GM21447 (cell line): ENCODE measurements around the gene GALNT15.
A peak's percentile ranks its signal among the peaks of the same experiment; 100 is the strongest.

ENCODE experiments used
- ATAC-seq: cut with Tn5 transposase; IDR thresholded peaks from one replicate; pipeline ENCODE4 v1.9.1; 2021; ENCODE audit not compliant: unreplicated experiment

Gene GALNT15

GRCh38 chr3:16222547-16222946, 48.1 kb downstream of the GALNT15 start:
- no peak for ATAC-seq

- no peak for ATAC-seq
Observed at GRCh38 chr3:16224325-16224724, 49.8 kb downstream of the GALNT15 start.

DNA sequence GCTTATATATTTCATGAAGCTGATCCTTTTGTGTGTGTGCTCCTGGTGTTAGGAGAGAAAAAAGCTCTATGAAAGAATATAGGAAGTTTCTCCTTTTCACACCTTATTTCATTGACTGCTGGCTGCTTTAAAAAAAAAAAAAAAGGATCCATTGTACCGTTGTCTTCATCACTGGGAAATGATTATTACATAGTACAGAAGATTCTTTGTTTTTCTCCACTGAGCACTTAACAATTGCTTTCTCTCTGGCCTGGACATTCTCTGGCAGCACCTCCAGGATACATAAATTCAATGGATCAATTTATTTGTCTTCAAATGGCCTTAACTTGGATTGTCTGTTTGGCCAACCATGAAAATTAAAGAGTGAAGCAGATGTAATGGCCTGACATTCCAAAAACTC, 53.1 kb downstream of the GALNT15 start:
- no peak for ATAC-seq

DNA sequence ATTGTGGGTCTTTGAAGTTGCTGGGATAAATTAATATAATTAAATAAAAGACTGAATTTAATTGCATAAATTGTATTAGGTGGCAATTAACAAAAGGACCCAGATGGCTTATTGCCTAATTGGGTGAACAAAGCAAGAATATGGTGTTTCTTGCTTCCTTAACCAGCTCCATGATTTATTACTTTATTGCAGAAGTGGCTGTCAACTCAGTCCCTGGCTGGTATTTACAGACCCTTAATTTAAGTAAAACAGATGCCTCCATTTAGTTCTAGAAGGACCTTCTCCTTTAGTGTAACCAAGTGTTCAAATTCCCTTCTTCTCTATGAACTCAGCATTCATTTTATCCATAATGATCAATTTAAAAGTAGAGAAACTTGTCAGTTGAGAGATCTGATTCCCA, 55.2 kb downstream of the GALNT15 start:
- no peak for ATAC-seq

GRCh38 chr3:16231983-16232382, 57.5 kb downstream of the GALNT15 start:
- ATAC-seq = no peak

GRCh38 chr3:16233806-16234205, 59.3 kb downstream of the GALNT15 start:
- ATAC-seq = no peak

DNA sequence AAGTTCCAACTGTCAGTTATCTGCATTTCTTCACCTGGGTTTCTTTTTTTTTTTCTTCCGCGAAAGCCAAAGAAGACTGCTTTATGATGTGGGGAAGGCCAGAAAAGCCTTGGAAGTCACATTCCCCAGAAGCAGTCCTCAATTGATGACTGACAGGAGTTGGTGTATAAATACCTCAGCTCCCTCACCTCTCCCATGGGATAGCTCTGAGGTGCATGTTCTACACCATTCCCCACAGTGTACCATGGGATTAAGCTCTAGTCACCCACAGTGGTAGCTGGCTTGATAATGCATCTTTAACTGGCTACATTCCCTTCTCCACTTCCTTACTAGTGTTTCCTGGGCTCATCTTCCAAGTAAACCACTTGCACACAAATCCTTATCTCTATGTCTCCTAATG, 59.8 kb downstream of the GALNT15 start:
- ATAC-seq = no peak

GRCh38 chr3:16236030-16236639, 61.7 kb downstream of the GALNT15 start:
- no peak for ATAC-seq

GRCh38 chr3:16236856-16237393, 62.4 kb downstream of the GALNT15 start:
- ATAC-seq = no peak

DNA sequence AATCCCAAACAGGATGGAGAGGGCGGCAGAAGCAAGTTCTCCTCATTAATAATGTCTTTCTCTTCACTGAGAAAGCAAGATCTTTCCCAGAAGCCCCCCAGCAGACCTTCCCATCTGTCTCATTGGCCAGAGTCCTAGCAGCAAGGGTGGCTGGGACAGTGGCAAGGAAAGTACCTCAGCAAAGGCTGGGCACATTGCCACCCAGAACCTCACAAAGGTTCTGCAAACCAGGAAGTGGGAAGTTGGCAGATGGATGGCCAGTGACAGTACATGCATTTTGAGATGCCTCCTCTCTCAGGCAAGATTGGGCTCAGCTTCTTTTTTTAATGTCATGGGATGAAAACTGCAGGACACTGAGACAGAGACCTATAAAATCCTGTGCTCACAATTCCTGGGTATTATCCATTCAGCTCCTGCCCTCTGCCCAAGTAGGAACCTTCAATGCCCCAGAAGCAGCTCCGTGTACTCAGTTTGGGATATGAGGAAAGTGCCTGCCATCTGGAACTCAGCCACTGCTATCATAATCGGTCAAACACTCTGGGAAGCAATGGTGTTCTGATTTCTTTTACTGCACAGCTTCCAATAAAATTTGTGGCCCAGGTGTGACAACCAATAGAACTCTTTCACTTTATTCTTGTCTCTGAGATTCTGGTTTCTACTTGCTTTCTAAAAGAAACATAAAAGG, 64.7 kb downstream of the GALNT15 start:
- ATAC-seq = no peak

- no peak for ATAC-seq
Observed at GRCh38 chr3:16239780-16240179, 65.3 kb downstream of the GALNT15 start.

DNA sequence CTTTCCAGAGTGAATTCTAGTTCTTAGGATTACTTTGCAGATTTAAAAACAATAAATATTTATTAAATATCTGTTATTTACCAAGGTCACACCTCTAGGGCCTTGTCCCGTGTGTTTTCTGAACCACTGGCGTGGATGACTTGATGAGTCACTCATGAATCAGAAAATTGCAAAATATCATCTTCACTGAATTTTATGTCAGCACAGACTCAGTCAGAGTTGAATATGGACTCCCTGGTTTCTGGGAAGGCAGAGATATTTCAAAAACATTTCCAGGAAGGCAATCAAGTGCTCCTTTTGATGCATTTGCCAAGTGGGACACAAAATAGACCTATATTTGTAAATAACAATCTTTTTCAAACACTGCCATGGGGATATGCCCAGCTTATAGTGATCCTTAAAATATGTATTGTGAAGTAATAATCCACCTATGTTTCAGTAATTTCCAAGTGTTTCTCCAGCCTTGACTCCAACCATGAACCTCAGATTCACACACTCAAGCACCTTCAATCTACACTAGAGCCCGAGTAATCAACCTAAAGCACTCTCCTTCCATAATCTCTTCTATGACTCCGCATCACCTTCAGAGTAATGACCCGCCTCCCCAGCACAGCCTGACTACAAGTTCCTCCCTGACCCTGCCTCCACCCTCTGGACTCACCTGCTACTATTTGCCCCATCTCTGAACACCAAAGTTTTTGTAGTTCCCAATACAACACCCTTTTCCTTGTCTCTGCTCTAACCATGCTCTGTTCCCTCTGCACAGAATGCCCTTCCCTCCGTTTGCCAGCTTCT, 65.9 kb downstream of the GALNT15 start:
- ATAC-seq = no peak

GRCh38 chr3:16241225-16241624, 66.7 kb downstream of the GALNT15 start:
- no peak for ATAC-seq

DNA sequence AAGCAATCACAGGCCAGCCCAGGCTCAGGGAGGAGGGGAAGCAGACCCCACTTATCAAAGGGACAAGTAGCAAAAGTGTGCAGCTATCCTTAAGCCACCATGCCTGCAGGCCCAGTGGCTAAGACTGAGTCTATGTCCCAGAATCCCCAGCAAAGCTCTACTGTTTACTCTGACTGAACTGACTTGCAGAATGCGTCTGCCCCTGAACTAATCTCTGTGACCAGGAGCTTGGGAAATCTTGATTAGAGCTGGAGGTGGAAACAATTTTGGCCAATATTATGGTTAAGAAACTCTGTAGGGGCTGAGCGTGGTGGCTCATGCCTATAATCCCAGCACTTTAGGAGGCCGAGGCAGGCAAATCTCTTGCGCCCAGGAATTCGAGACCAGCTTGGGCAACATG, 67.7 kb downstream of the GALNT15 start:
- no peak for ATAC-seq

- no peak for ATAC-seq
Observed at GRCh38 chr3:16243706-16244490, 69.4 kb downstream of the GALNT15 start.

DNA sequence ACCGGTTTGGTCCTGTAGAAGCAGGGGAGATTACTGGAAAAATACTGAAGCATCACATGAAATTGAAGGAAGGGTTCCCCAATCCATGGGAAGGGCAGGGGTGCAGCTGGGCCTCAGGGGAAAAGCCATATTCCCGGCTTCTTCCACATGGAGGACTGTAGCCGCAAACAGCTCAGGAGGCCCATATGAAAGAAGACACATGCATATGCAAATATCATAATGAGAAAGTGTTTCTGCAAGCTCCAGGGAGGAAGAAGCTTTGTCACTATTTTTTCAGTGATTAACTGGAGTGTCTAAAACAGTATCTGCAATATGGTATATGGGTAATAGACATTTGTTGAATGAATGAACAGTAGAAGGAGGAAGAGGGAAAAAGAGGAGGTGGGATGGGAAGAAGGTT, 71.1 kb downstream of the GALNT15 start:
- no peak for ATAC-seq

GRCh38 chr3:16247282-16248061, 73.0 kb downstream of the GALNT15 start:
- peak; percentile 76 for ATAC-seq

- ATAC-seq = no peak
Observed at GRCh38 chr3:16248556-16248955, 74.1 kb downstream of the GALNT15 start.

DNA sequence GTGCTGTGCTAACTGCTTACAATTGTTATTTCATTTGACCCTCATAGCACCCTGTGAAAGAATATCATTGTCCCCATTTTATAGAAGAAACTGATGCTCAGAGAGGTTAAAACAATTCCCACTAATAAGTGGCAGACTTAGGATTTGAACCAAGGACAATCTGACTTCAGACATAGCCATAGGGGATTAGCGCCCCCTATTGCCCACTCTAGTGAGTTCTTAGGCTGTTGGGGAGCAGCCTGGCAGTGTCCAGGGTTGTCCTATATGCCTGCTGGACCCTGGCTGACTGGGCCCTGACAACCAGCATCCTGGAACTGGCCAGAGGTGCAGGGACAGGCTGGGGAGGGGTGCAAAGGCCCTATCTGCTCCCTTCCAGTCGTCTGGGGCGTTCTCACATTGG, 74.9 kb downstream of the GALNT15 start:
- ATAC-seq = no peak

DNA sequence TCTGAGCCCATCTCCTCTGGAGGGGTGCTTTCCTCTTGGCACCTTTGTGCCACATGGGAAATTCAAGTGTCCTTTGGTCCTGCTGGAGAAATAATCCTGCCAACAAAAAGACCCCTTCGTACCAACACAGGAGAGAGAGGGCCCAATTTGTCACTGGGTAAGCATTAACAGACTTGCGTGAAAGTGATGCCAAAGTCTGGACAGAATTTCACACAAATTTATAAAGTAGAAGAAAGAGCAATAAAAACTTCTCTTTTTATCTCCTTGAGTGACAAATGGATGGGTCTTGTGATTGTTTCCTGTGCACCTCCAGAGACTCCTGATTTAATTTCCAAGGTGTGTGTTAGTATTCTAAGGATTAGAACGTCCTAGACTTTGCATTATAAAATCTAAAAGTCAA, 75.4 kb downstream of the GALNT15 start:
- ATAC-seq = no peak
